Measurements from ENCODE around the gene GPAM. TPM values are rescaled to one million over a fixed set of nuclear protein-coding genes. Genes with fewer than 3 reads are reported as not detected.

Gene GPAM
- total and polyA plus RNA-seq, 2 of the 8 experiments (the other 6 are each of a cell fraction or from before 2014, with no cell fraction given) = 5.5 to 15.5 TPM

DNA sequence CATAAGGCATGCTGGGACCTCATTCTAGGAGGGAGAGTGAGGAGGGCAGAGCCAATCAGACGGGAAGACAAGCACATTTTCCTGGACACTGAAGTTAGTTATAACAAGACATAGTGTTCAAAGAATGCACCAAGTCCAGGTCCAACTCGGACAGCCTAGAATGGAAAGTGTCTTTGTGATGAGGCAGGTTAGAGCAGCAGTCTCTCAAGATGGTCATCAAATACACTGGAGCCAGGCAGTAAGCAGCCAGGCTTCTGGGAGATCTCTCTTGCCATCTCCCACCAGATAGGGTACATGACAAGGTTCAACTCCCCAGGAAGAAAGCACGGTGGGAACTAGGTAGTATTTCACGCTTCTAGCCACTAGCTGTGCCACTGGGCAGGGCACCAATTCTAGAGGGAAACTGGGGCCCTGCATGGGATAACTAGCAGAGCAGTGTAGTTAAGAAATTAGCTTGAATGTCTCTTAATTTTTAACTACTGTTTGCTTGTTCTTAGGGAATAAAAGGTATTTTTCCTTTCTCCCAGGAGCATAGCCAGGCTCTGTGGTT, 7.6 kb upstream of the GPAM start:
- no peaks in the 10 kb centered on the region for H3K4me1 ChIP-seq (replicated peaks in 1 of 4; ENCODE audit: control insufficient read depth in 3 of 4, insufficient read depth in 4 of 4, low read length in 3 of 4)
- H3K79me2 ChIP-seq (ENCODE audit: control insufficient read depth in 1 of 2, insufficient read depth in 2 of 2, low read length in 2 of 2) = no peaks in the 10 kb centered on the region
- H4K8ac ChIP-seq (ENCODE audit: extremely low read depth, insufficient read depth, low read length) = no peak overlapping the region
- H3K18ac ChIP-seq (ENCODE audit: extremely low read depth, low read length) = no peak overlapping the region
- H3K56ac ChIP-seq (replicated peaks; ENCODE audit: insufficient read length, low read depth, low read length) = no peak overlapping the region
- no peak overlapping the region for H4K5ac ChIP-seq (ENCODE audit: insufficient read length, low read depth, low read length)
- H3K79me1 ChIP-seq (ENCODE audit: low read depth, low read length) = no peaks in the 10 kb centered on the region
- no peaks in the 10 kb centered on the region for H4K20me1 ChIP-seq (replicated peaks in 1 of 2; ENCODE audit: control insufficient read depth in 1 of 2, insufficient read depth in 2 of 2, low read length in 2 of 2)
- no peak overlapping the region for H3K9ac ChIP-seq (replicated peaks in 1 of 4; ENCODE audit: extremely low read depth in 1 of 4, low read depth in 3 of 4, low read length in 3 of 4)
- H2BK20ac ChIP-seq (ENCODE audit: low read length) = no peak overlapping the region
- ChIA-PET POLR2A (ENCODE audit: partially characterized antibody) (no interaction called here), CTCF (ENCODE audit: partially characterized antibody) (interaction anchor here (1.2 to 2.2 kb wide), 3 partner anchors 10 to 117 kb away, joined by 3 to 7 read pairs (median 3); no protein-coding TSS in a partner anchor)
- no peak overlapping the region for H2AK5ac ChIP-seq (ENCODE audit: low read depth, low read length)
- TF ChIP-seq EZH2 (IDR thresholded peaks at IDR 0.05; ENCODE audit: low read depth, low read length, severe bottlenecking) = no peak
- TF ChIP-seq CREB1 (IDR thresholded peaks at IDR 0.05) = no peak
- no peak for TF ChIP-seq KDM1A (IDR thresholded peaks at IDR 0.05; ENCODE audit: borderline replicate concordance, low read length)
- TF ChIP-seq GTF2F1 (IDR thresholded peaks at IDR 0.05; ENCODE audit: borderline replicate concordance, low read depth, low read length) = no peak
- TF ChIP-seq BCL11A (IDR thresholded peaks at IDR 0.05; ENCODE audit: low read depth in 2 of 2, low read length in 2 of 2) = no peak
- TF ChIP-seq YY1 (IDR thresholded peaks at IDR 0.05; ENCODE audit: low read depth, low read length) = no peak
- no peak for TF ChIP-seq TAF7 (optimal IDR thresholded peaks at IDR 0.05; ENCODE audit: borderline replicate concordance, low read depth, low read length)
- H3K27me3 ChIP-seq (replicated peaks in 1 of 4; ENCODE audit: control insufficient read depth in 3 of 4, extremely low read depth in 1 of 4, insufficient read depth in 3 of 4, low read length in 3 of 4) = no peaks in the 10 kb centered on the region
- H3K36me3 ChIP-seq (ENCODE audit: control insufficient read depth in 2 of 4, insufficient read depth in 4 of 4, low read length in 3 of 4) = no peaks in the 10 kb centered on the region
- no peak overlapping the region for H3K4me2 ChIP-seq (ENCODE audit: insufficient read depth in 1 of 2, low read depth in 2 of 2, low read length in 2 of 2)
- no peak overlapping the region for H3K4me3 ChIP-seq (ENCODE audit: extremely low read depth in 1 of 4, insufficient read depth in 2 of 4, low read depth in 3 of 4, low read length in 4 of 4)
- no peak overlapping the region for H2BK5ac ChIP-seq (ENCODE audit: low read depth, low read length)
- no peaks in the 10 kb centered on the region for H3K23me2 ChIP-seq (ENCODE audit: low read depth, low read length)
- no peak overlapping the region for H2BK120ac ChIP-seq (replicated peaks; ENCODE audit: low read depth, low read length)
- no peak overlapping the region for H3K4ac ChIP-seq (replicated peaks; ENCODE audit: insufficient read length, low read depth, low read length)
- no peak overlapping the region for H2BK12ac ChIP-seq (ENCODE audit: low read depth, low read length)
- WGBS, 2 experiments (ENCODE audit: extremely low coverage in 1 of 2, insufficient coverage in 1 of 2, insufficient read length in 1 of 2, insufficient replicate concordance in 2 of 2, low coverage in 1 of 2, low lambda C conversion rate in 2 of 2, missing lambda C conversion rate in 1 of 2) = 85% methylated on average over 4 of the region's 4 CpGs; no CpG with 5 or more reads in 1 of the 2 experiments
- H3K27ac ChIP-seq (ENCODE audit: low read depth, low read length) = no peak overlapping the region
- H2AFZ ChIP-seq (ENCODE audit: low read length) = no peak overlapping the region
- H3K9me3 ChIP-seq (ENCODE audit: insufficient read depth in 2 of 2, low read depth in 1 of 2, low read length in 1 of 2) = no peaks in the 10 kb centered on the region
- FAIRE-seq = no peak
- H3K14ac ChIP-seq (ENCODE audit: insufficient read length) = no peak overlapping the region
- H2BK15ac ChIP-seq (ENCODE audit: low read length) = no peak overlapping the region
- DNase-seq (ENCODE audit: low read depth in 1 of 2, low spot score in 2 of 2) = no peak
- no peak overlapping the region for H4K91ac ChIP-seq (replicated peaks; ENCODE audit: insufficient read length, low read length)
- H3K23ac ChIP-seq (ENCODE audit: insufficient read length) = no peak overlapping the region

All from H1 (cell line).